H9 (cell line): Measurements from ENCODE around the gene PTPRN2. TPM values are rescaled to one million over a fixed set of nuclear protein-coding genes. Genes with fewer than 3 reads are reported as not detected.

Source experiments
- DNase-seq: peaks from one replicate; pipeline ENCODE4 v3.0.0-alpha.2; 2017
- H2AFZ ChIP-seq: one replicate; pipeline ENCODE4 v1.6.1; 2013; ENCODE audit warnings: mild to moderate bottlenecking, low read length, control low read depth, moderate library complexity
- H2AK5ac ChIP-seq: 2 replicates; pipeline ENCODE4 v1.6.1; 2013; ENCODE audit warnings: low read length, control low read depth, mixed read lengths; ENCODE audit not compliant: insufficient read length
- H2BK120ac ChIP-seq: one replicate; pipeline ENCODE4 v1.6.1; 2013; ENCODE audit warnings: low read depth, mild to moderate bottlenecking, low read length, control low read depth, inconsistent platforms; ENCODE audit not compliant: poor library complexity, severe bottlenecking
- H2BK12ac ChIP-seq: 2 replicates; pipeline ENCODE4 v1.6.1; 2013; ENCODE audit warnings: low read length, control low read depth, mixed read lengths, low read depth; ENCODE audit not compliant: insufficient read length
- H2BK15ac ChIP-seq: 2 replicates; pipeline ENCODE4 v1.6.1; 2013; ENCODE audit warnings: low read depth, low read length, control low read depth
- H2BK20ac ChIP-seq: one replicate; pipeline ENCODE4 v1.6.1; 2013; ENCODE audit warnings: low read depth, mild to moderate bottlenecking, low read length, control low read depth, inconsistent platforms; ENCODE audit not compliant: poor library complexity, severe bottlenecking
- H2BK5ac ChIP-seq: 2 replicates; pipeline ENCODE4 v1.6.1; 2013; ENCODE audit warnings: low read length, control low read depth, mixed read lengths; ENCODE audit not compliant: insufficient read length
- H3K14ac ChIP-seq: 2 replicates; pipeline ENCODE4 v1.6.1; 2013; ENCODE audit warnings: low read length, control low read depth; ENCODE audit not compliant: insufficient read depth
- H3K18ac ChIP-seq: 2 replicates; pipeline ENCODE4 v1.6.1; 2013; ENCODE audit warnings: low read depth, mild to moderate bottlenecking, mixed read lengths, low read length, control low read depth; ENCODE audit not compliant: insufficient read length
- H3K23ac ChIP-seq: 2 replicates; pipeline ENCODE4 v1.6.1; 2013; ENCODE audit warnings: low read length, control low read depth, mixed read lengths, low read depth; ENCODE audit not compliant: insufficient read length
- H3K23me2 ChIP-seq: 2 replicates; pipeline ENCODE4 v1.6.1; 2013; ENCODE audit warnings: low read depth, mild to moderate bottlenecking, mixed read lengths, low read length, control low read depth; ENCODE audit not compliant: insufficient read length, poor library complexity, severe bottlenecking
- H3K27ac ChIP-seq: 2 replicates; pipeline ENCODE4 v1.5.1; 2013; ENCODE audit warnings: low read length, control low read depth, mixed read lengths, low read depth; ENCODE audit not compliant: insufficient read length
- H3K27me3 ChIP-seq: 2 replicates; pipeline ENCODE4 v1.6.1; 2013; ENCODE audit warnings: low read length, control low read depth, inconsistent platforms; ENCODE audit not compliant: insufficient read depth
- H3K4ac ChIP-seq: 2 replicates; pipeline ENCODE4 v1.6.1; 2013; ENCODE audit warnings: low read depth, mild to moderate bottlenecking, control low read depth, inconsistent platforms, low read length, moderate library complexity
- H3K4me1 ChIP-seq: 2 replicates; pipeline ENCODE4 v1.6.1; 2013; ENCODE audit warnings: low read length, control low read depth, inconsistent platforms; ENCODE audit not compliant: insufficient read depth
- H3K4me2 ChIP-seq: 2 replicates; pipeline ENCODE4 v1.6.1; 2013; ENCODE audit warnings: low read length, control low read depth, mixed read lengths; ENCODE audit not compliant: insufficient read length, insufficient read depth
- H3K56ac ChIP-seq: 2 replicates; pipeline ENCODE4 v1.6.1; 2013; ENCODE audit warnings: low read depth, mild to moderate bottlenecking, mixed read lengths, low read length, control low read depth; ENCODE audit not compliant: insufficient read length
- H3K79me1 ChIP-seq: 2 replicates; pipeline ENCODE4 v1.6.1; 2013; ENCODE audit warnings: low read depth, mild to moderate bottlenecking, moderate library complexity, low read length, control low read depth, inconsistent platforms; ENCODE audit not compliant: insufficient read depth, poor library complexity, severe bottlenecking
- H3K79me2 ChIP-seq: 2 replicates; pipeline ENCODE4 v1.6.1; 2013; ENCODE audit warnings: low read length, control low read depth, inconsistent platforms; ENCODE audit not compliant: insufficient read depth
- H3K9ac ChIP-seq: 2 replicates; pipeline ENCODE4 v1.6.1; 2013; ENCODE audit warnings: low read length, control low read depth, mixed read lengths; ENCODE audit not compliant: insufficient read length; ENCODE audit errors: extremely low read depth
- H3K9me3 ChIP-seq: one replicate; pipeline ENCODE4 v1.6.1; 2013; ENCODE audit warnings: low read depth, low read length, inconsistent platforms; ENCODE audit not compliant: control insufficient read depth
- H3T11ph ChIP-seq: one replicate; pipeline ENCODE4 v1.6.1; 2013; ENCODE audit warnings: mild to moderate bottlenecking, low read length, control low read depth, inconsistent platforms
- H4K20me1 ChIP-seq: one replicate; pipeline ENCODE4 v1.6.1; 2013; ENCODE audit not compliant: control insufficient read depth, insufficient read length, insufficient read depth
- H4K5ac ChIP-seq: 2 replicates; pipeline ENCODE4 v1.6.1; 2013; ENCODE audit warnings: low read depth, mild to moderate bottlenecking, mixed read lengths, low read length, control low read depth; ENCODE audit not compliant: insufficient read length
- H4K8ac ChIP-seq: replicated peaks from 2 replicates; pipeline ENCODE4 v1.6.1; 2013; ENCODE audit warnings: low read length, control low read depth, mixed read lengths, low read depth; ENCODE audit not compliant: insufficient read length
- H4K91ac ChIP-seq: 2 replicates; pipeline ENCODE4 v1.6.1; 2013; ENCODE audit warnings: low read depth, mild to moderate bottlenecking, moderate library complexity, mixed read lengths, low read length, control low read depth; ENCODE audit not compliant: insufficient read length
- H3K27ac Mint-ChIP-seq, 3 experiments: 2 replicates in 2 of 3; 3 replicates in 1 of 3; pipeline ENCODE4 v1.8.0; 2020 to 2021; ENCODE audit warnings: mixed read lengths in 3 of 3, mild to moderate bottlenecking in 1 of 3, moderate library complexity in 1 of 3
- H3K27me3 Mint-ChIP-seq: 2 replicates; pipeline ENCODE4 v1.8.0; 2021; ENCODE audit warnings: low read depth, mild to moderate bottlenecking, moderate library complexity, mixed read lengths
- H3K36me3 Mint-ChIP-seq, 3 experiments: 2 replicates in 2 of 3; 3 replicates in 1 of 3; pipeline ENCODE4 v1.8.0; 2020 to 2021; ENCODE audit warnings: low read depth in 3 of 3, mixed read lengths in 3 of 3; ENCODE audit not compliant: insufficient read depth in 1 of 3
- H3K4me1 Mint-ChIP-seq, 2 experiments: 2 replicates each; pipeline ENCODE4 v1.8.0; 2020; ENCODE audit warnings: mixed read lengths in 2 of 2
- H3K4me3 Mint-ChIP-seq, 2 experiments: 2 replicates in 1 of 2; 3 replicates in 1 of 2; pipeline ENCODE4 v1.8.0; 2020 to 2021; ENCODE audit warnings: mild to moderate bottlenecking in 2 of 2, mixed read lengths in 2 of 2, moderate library complexity in 1 of 2
- H3K9me3 Mint-ChIP-seq, 2 experiments: 2 replicates in 1 of 2; 3 replicates in 1 of 2; pipeline ENCODE4 v1.8.0; 2020; ENCODE audit warnings: mild to moderate bottlenecking in 2 of 2, mixed read lengths in 2 of 2, moderate library complexity in 1 of 2
- CTCF ChIP-seq: fragments of 200-600 bp; sonication (generic); conservative IDR thresholded peaks from 3 replicates; pipeline ENCODE4 v1.8.0; 2021; ENCODE audit warnings: antibody characterized with exemption, mild to moderate bottlenecking
- WGBS: extraction: QIAGEN DNeasy Blood & Tissue Kit; methylation state at CpG from one replicate; pipeline ENCODE4 v1.1.7; 2013; ENCODE audit warnings: missing lambda C conversion rate, low lambda C conversion rate, mixed read lengths; ENCODE audit not compliant: insufficient read length; ENCODE audit errors: extremely low coverage; 5-methylcytosine and 5-hydroxymethylcytosine counted together
- total RNA-seq: library from RNA; stranded (reverse); gene quantifications from 2 replicates; pipeline ENCODE4 v1.2.1, GENCODE V29; 2021

Gene PTPRN2
- total RNA-seq, 1 experiment from 2014 or later, result 5.2 TPM

- Histone ChIP-seq H3K27me3 (peaks cover 5% of the 10 kb centered on the region; the same call in 1 of the 2 replicates), H2BK12ac (no peak overlapping the region), H3K18ac (no peak overlapping the region), H4K20me1 (no peaks in the 10 kb centered on the region), H3K23me2 (peaks cover 3% of the 10 kb centered on the region), H2BK20ac (no peak overlapping the region), H3K27ac (no peak overlapping the region), H3K9ac (no peak overlapping the region), H3K4me2 (no peak overlapping the region), H3T11ph (no peak overlapping the region), H2AK5ac (no peak overlapping the region), H3K23ac (no peak overlapping the region), H3K56ac (no peak overlapping the region), H4K8ac (no peak overlapping the region), H3K79me2 (no peaks in the 10 kb centered on the region), H4K5ac (no peak overlapping the region), H2BK5ac (no peak overlapping the region), H2BK120ac (no peak overlapping the region), H3K79me1 (no peaks in the 10 kb centered on the region), H3K9me3 (peaks cover 10% of the 10 kb centered on the region), H3K4ac (no peak overlapping the region), H3K14ac (no peak overlapping the region), H2AFZ (no peak overlapping the region), H3K4me1 (no peaks in the 10 kb centered on the region), H4K91ac (no peak overlapping the region), H2BK15ac (no peak overlapping the region)
- peaks cover 21 to 30% of the 10 kb centered on the region in 2 experiments for H3K9me3 Mint-ChIP-seq
- peaks cover 80% of the 10 kb centered on the region for H3K27me3 Mint-ChIP-seq
- no peak for DNase-seq
- no peak overlapping the region for H3K27ac Mint-ChIP-seq
- H3K4me3 Mint-ChIP-seq, result no peak overlapping the region
- H3K36me3 Mint-ChIP-seq, result peaks cover 16 to 41% (median 16%) of the 10 kb centered on the region in 3 experiments
- H3K4me1 Mint-ChIP-seq, result peaks cover 12 to 24% of the 10 kb centered on the region in 2 experiments
- no CpG with 5 or more reads among the region's 6 CpGs for WGBS
- no peak for TF ChIP-seq CTCF
Measured at GRCh38 chr7:158582089-158582456, 5.5 kb downstream of the PTPRN2 start.
